ENCODE data around the gene ZNRD2.
"Not testable (repeated sequence)": the region's sequence is repeated elsewhere in the genome, so short reads cannot be mapped to it uniquely, and the experiment has no call there.

ZNRD2 gene

GRCh38 chr11:65569973-65570918 is at the start of gene ZNRD2:
TSS of gene ZNRD2 (plus strand) at chr11:65570477. CDS start at chr11:65570492, 15 bp downstream.
- H3K4me1 ChIP-seq (ENCODE audit: control insufficient read depth, low read depth, low read length), result peaks cover 24% of the 10 kb centered on the region
- H3K9ac ChIP-seq (ENCODE audit: low read length), result peak within 1 kb of the TSS; percentile 67
- no peaks in the 10 kb centered on the region for H3K36me3 ChIP-seq (ENCODE audit: control insufficient read depth, low read depth, low read length)
- peaks cover 17% of the 10 kb centered on the region for H3K27me3 ChIP-seq (ENCODE audit: control insufficient read depth, insufficient read depth, low read length)
- no peaks in the 10 kb centered on the region for H3K9me3 ChIP-seq (ENCODE audit: control insufficient read depth, low read depth, low read length)
- peak within 1 kb of the TSS; percentile 91 for H3K4me3 ChIP-seq (ENCODE audit: low read length)
- no peak within 1 kb of the TSS for H3K27ac ChIP-seq (ENCODE audit: low read length)

- not testable (repeated sequence) for H3K9me3 ChIP-seq (ENCODE audit: control insufficient read depth, low read depth, low read length); H3K27me3 ChIP-seq (ENCODE audit: control insufficient read depth, insufficient read depth, low read length); H3K4me3 ChIP-seq (ENCODE audit: low read length); H3K36me3 ChIP-seq (ENCODE audit: control insufficient read depth, low read depth, low read length); H3K27ac ChIP-seq (ENCODE audit: low read length); H3K4me1 ChIP-seq (ENCODE audit: control insufficient read depth, low read depth, low read length); H3K9ac ChIP-seq (ENCODE audit: low read length)
Observed at GRCh38 chr11:65521777-65522521, 48.3 kb upstream of the ZNRD2 start.

- not testable (repeated sequence) for H3K36me3 ChIP-seq (ENCODE audit: control insufficient read depth, low read depth, low read length); H3K4me1 ChIP-seq (ENCODE audit: control insufficient read depth, low read depth, low read length); H3K27me3 ChIP-seq (ENCODE audit: control insufficient read depth, insufficient read depth, low read length); H3K9me3 ChIP-seq (ENCODE audit: control insufficient read depth, low read depth, low read length); H3K9ac ChIP-seq (ENCODE audit: low read length); H3K27ac ChIP-seq (ENCODE audit: low read length); H3K4me3 ChIP-seq (ENCODE audit: low read length)
Observed at GRCh38 chr11:65522718-65523630, 47.3 kb upstream of the ZNRD2 start.

- not testable (repeated sequence) for H3K9me3 ChIP-seq (ENCODE audit: control insufficient read depth, low read depth, low read length); H3K9ac ChIP-seq (ENCODE audit: low read length); H3K4me3 ChIP-seq (ENCODE audit: low read length); H3K27me3 ChIP-seq (ENCODE audit: control insufficient read depth, insufficient read depth, low read length); H3K36me3 ChIP-seq (ENCODE audit: control insufficient read depth, low read depth, low read length); H3K27ac ChIP-seq (ENCODE audit: low read length); H3K4me1 ChIP-seq (ENCODE audit: control insufficient read depth, low read depth, low read length)
Observed at GRCh38 chr11:65523631-65523968, 46.7 kb upstream of the ZNRD2 start.

GRCh38 chr11:65524014-65524740 is 46.1 kb upstream of the ZNRD2 start:
- Histone ChIP-seq H3K9ac (ENCODE audit: low read length) (no peak overlapping the region), H3K9me3 (ENCODE audit: control insufficient read depth, low read depth, low read length) (no peaks in the 10 kb centered on the region), H3K27ac (ENCODE audit: low read length) (no peak overlapping the region), H3K4me1 (ENCODE audit: control insufficient read depth, low read depth, low read length) (peaks cover 5% of the 10 kb centered on the region), H3K4me3 (ENCODE audit: low read length) (peak overlapping the region; percentile 53), H3K36me3 (ENCODE audit: control insufficient read depth, low read depth, low read length) (peaks cover 7% of the 10 kb centered on the region), H3K27me3 (ENCODE audit: control insufficient read depth, insufficient read depth, low read length) (peaks cover 5% of the 10 kb centered on the region)

- Histone ChIP-seq H3K9ac (ENCODE audit: low read length) (peak within 1 kb of the TSS; percentile 68), H3K9me3 (ENCODE audit: control insufficient read depth, low read depth, low read length) (no peaks in the 10 kb centered on the region), H3K27me3 (ENCODE audit: control insufficient read depth, insufficient read depth, low read length) (peaks cover 5% of the 10 kb centered on the region), H3K27ac (ENCODE audit: low read length) (no peak within 1 kb of the TSS), H3K4me1 (ENCODE audit: control insufficient read depth, low read depth, low read length) (peaks cover 5% of the 10 kb centered on the region), H3K36me3 (ENCODE audit: control insufficient read depth, low read depth, low read length) (peaks cover 7% of the 10 kb centered on the region), H3K4me3 (ENCODE audit: low read length) (peak within 1 kb of the TSS; percentile 85)
Observed at GRCh38 chr11:65524741-65525545, 45.3 kb upstream of the ZNRD2 start, which contains the start of gene SCYL1. TSS of gene SCYL1 (plus strand) at chr11:65525083. CDS start at chr11:65525154, 71 bp downstream.

- no peak overlapping the region for H3K27ac ChIP-seq (ENCODE audit: low read length)
Observed at GRCh38 chr11:65525546-65526480, 44.5 kb upstream of the ZNRD2 start.

GRCh38 chr11:65526744-65527143 is 43.5 kb upstream of the ZNRD2 start:
- no peak overlapping the region for H3K9ac ChIP-seq (ENCODE audit: low read length)
- peaks cover 5% of the 10 kb centered on the region for H3K27me3 ChIP-seq (ENCODE audit: control insufficient read depth, insufficient read depth, low read length)
- H3K27ac ChIP-seq (ENCODE audit: low read length), result no peak overlapping the region
- H3K9me3 ChIP-seq (ENCODE audit: control insufficient read depth, low read depth, low read length), result no peaks in the 10 kb centered on the region
- peaks cover 5% of the 10 kb centered on the region for H3K4me1 ChIP-seq (ENCODE audit: control insufficient read depth, low read depth, low read length)
- H3K4me3 ChIP-seq (ENCODE audit: low read length), result no peak overlapping the region
- peaks cover 19% of the 10 kb centered on the region for H3K36me3 ChIP-seq (ENCODE audit: control insufficient read depth, low read depth, low read length)

More at GRCh38 chr11:65525546-65526480, 44.5 kb upstream of the ZNRD2 start:
- H3K4me1 ChIP-seq (ENCODE audit: control insufficient read depth, low read depth, low read length), result peaks cover 5% of the 10 kb centered on the region
- H3K9ac ChIP-seq (ENCODE audit: low read length), result peak overlapping the region; percentile 68
- no peaks in the 10 kb centered on the region for H3K9me3 ChIP-seq (ENCODE audit: control insufficient read depth, low read depth, low read length)
- peaks cover 10% of the 10 kb centered on the region for H3K36me3 ChIP-seq (ENCODE audit: control insufficient read depth, low read depth, low read length)
- peaks cover 5% of the 10 kb centered on the region for H3K27me3 ChIP-seq (ENCODE audit: control insufficient read depth, insufficient read depth, low read length)
- peak overlapping the region; percentile 85 for H3K4me3 ChIP-seq (ENCODE audit: low read length)

GRCh38 chr11:65528819-65529350 is 41.4 kb upstream of the ZNRD2 start:
- Histone ChIP-seq H3K4me3 (ENCODE audit: low read length) (no peak overlapping the region), H3K36me3 (ENCODE audit: control insufficient read depth, low read depth, low read length) (peaks cover 20% of the 10 kb centered on the region), H3K4me1 (ENCODE audit: control insufficient read depth, low read depth, low read length) (peaks cover 5% of the 10 kb centered on the region), H3K27ac (ENCODE audit: low read length) (no peak overlapping the region), H3K9me3 (ENCODE audit: control insufficient read depth, low read depth, low read length) (no peaks in the 10 kb centered on the region), H3K27me3 (ENCODE audit: control insufficient read depth, insufficient read depth, low read length) (peaks cover 5% of the 10 kb centered on the region), H3K9ac (ENCODE audit: low read length) (no peak overlapping the region)
